Measurements from ENCODE around the gene TMC1.
"Not testable (repeated sequence)": the region's sequence is repeated elsewhere in the genome, so short reads cannot be mapped to it uniquely, and the experiment has no call there.

Gene TMC1

DNA sequence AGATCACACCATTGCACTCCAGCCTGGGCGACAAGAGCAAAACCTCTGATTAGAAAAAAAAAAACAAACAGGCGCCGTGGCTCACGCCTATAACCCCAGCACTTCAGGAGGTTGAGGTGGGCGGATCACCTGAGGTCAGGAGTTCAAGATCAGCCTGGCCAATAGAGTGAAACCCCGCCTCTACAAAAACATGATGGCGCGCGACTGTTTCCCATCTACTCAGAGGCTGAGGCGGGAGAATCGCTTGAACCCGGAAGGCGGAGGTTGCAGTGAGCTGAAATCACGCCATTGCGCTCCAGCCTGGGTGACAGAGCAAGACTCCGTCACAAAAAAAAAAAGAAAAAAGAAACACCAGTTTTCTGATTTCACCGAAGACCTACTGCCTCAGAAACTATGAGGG lies at the start of gene TMC1:
Gene TMC1 (plus strand): TSS at position 193 of the 400 bp plus-strand sequence. CDS start 127,041 bp downstream, outside the sequence.
- not testable (repeated sequence) for DNase-seq

- no peak for DNase-seq
These were observed 47.7 kb upstream of the TMC1 start for GRCh38 chr9:72473474-72474261.

DNA sequence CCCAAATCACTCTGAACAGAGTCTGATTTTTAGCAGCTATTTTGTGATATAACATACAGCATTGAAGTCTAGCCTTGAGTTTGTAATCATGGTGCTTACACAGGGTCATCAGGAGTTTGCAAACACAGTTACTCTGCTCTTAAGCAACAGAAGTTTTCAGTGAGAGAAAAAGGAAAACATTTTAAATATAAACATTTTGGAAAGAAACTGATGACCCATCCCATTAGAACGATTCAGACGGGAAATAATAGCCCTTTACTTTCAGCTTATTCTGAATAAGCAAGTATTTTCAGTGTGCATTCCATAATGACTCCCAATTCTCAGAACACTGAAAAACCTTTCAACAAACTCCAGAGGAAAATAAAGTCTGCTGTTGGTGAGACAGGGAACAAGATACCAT lies 46.7 kb upstream of the TMC1 start:
- DNase-seq, result no peak

DNA sequence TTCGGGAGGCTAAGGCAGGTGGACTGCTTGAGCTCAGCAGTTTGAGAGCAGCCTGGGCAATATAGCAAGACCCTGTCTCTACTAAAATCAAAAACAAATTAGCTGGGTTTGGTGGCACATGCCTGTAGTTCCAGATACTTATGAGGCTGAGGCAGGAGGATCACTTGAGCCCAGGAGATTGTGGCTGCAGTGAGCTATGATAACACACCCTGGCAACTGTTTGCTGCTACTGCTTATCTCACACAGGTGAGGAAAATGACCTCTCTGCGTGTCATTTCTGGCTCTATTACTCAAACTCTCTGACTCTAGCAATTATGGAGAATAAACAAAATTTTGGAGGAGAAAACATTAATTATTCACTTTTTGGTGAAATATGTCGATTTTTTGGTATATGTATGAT lies 45.3 kb upstream of the TMC1 start:
- DNase-seq, result no peak

GRCh38 chr9:72476617-72477437 lies 44.6 kb upstream of the TMC1 start:
- no peak for DNase-seq

DNA sequence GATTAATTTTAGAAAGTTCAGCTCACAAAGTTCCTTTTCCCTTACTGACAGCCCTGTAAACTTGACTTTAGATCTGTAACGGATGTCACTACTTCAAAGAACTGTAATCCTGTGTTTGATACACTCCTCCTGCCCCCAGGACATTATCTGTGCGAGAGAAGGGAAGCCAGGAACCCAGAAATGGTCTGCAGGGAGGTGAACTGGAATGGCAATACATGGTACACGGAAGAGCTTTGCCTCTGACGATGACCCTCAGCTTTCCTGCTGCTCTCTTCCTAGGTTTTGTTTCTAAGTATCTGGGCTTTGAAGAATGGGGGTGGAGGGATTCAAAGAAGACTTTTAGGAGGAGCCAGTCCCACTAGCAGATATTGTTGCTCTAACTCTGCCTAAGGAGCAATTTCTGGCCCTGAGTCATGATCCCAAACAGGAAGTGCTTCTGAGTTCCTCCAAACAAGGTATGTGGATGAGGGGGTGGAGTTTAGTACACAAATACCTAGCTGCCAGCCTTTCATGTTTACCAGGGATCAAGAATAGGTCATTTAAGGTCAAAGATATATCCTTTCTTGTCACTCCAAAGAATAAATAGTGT lies 43.4 kb upstream of the TMC1 start:
- no peak for DNase-seq

- no peak for DNase-seq
These were observed 42.4 kb upstream of the TMC1 start for GRCh38 chr9:72478966-72479365.

- DNase-seq, result not testable (repeated sequence)
These were observed 41.1 kb upstream of the TMC1 start for GRCh38 chr9:72480261-72480660.

- no peak for DNase-seq
These were observed 40.5 kb upstream of the TMC1 start for GRCh38 chr9:72480921-72481320.

DNA sequence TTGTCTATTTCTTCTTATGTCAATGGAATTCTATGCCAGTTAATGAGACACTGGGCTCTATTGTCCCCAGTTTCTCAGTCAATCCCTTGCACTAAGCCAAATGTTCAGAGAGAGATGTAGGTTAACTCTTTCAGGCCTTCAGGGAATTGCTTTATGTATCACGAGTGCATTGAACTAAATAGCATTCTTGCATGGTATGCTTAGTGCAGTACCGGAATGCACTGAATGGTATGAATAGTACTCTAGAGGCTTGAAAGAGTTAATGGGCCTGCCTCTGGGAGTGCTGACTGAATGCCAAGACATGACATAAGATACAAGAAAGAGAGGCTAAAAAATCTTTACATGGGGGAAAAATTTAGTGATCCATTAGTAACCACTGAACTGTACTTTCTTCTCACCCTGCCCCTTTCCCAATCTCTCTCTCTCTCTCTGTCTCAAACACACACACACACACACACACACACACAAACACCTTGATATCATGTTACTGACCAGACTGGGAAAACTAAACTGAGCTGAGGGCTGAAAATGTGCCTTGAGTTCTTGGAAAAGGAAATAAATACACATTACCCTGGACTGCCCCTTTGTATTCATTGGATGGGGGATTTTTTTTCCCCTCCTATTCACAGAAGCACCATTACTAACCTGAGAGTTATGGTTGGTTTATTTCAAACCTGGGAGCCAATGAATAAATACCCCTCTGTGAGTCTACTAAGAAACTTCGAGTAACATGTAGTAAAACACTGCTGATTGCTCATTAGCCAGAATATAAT lies 35.4 kb upstream of the TMC1 start:
- DNase-seq, result no peak

- DNase-seq, result no peak
These were observed 34.8 kb upstream of the TMC1 start for GRCh38 chr9:72486594-72486955.

- not testable (repeated sequence) for DNase-seq
These were observed 33.7 kb upstream of the TMC1 start for GRCh38 chr9:72487665-72488064.

DNA sequence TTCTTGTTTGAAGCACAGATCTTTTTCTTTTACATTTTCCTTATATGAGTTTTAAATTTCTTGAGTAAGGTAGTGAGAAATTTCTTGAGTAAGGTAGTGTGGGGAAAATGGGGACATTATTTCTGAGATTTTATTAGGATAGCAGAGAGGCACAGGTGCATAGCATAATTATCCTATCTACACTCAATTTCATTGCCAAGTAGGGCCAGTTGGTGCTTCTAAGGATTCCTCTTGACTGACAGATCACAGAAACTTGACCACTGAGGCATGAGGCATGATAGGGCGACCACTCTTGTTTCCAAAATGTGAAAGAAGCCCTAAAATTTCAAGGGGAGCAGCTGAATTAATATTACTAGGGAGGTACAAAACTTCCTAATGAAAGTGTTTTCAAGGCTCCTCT lies 31.4 kb upstream of the TMC1 start:
- no peak for DNase-seq

DNA sequence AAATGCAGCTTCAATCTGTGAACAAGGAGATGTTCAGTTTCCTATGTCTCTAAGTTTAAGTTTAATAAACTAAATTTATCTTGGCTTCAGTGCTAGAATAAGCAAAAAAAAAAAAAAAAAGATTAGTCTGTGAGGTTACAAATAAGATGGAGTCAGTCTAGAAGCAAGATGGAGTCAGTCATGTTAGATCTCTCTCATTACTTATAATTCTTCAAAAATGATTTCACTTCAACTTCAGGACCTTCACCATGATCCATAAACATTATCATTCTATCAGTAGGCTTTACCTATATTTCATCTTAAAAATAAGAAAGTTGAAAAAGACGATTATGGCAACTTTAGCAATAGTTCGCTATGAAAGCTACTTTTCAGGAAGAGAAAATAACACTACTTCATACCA lies 30.2 kb upstream of the TMC1 start:
- DNase-seq, result no peak

GRCh38 chr9:72494051-72494450 lies 27.4 kb upstream of the TMC1 start:
- DNase-seq, result no peak

DNA sequence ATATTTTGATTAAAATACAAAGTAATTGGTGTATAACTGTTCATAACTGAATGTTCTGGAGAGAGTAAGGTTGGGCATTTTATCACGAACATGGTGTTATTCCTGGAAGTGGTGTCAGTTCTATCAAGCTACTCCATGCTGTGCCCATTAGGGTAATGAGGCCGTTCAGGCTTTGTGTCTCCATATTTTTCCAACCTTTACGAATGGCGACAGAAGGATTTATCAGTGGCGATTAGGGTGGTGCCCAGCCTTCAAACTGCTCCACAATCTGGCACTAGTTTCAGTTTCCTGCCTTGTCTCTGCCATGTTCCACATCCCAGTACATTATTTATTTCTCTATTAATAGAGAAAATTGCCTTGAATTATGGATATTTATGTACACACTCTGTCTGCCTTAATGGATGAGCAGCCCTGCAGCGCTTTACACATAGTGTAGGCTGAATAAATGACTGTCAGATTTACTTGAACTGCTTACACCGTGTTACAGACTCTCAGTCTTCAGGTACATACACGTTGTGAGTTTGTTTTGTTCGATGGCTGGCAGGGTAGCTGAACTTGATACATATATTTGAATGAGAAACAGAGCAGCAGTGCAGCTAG lies 23.9 kb upstream of the TMC1 start:
- no peak for DNase-seq

DNA sequence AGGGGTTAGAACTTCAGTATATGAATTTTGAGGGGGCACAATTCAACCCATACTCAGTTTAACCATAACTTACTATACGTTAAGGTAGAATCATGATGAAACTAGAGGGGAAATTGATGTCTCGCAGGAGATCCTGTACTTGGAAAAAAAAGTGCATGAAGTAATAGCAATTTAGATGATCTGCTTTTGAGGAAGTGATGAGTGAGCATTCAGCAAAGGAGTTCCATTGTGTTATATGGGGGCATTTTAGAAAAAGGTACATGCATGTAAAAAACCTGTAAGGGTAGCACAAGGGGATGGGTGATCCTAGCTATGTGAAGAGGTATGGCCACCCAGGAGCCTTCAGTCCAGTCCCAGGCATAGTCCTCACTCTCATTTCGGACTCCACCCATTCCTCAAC lies 14.8 kb upstream of the TMC1 start:
- DNase-seq, result no peak

- no peak for DNase-seq
These were observed 12.4 kb upstream of the TMC1 start for GRCh38 chr9:72509053-72509452.

- DNase-seq, result no peak
These were observed 11.8 kb upstream of the TMC1 start for GRCh38 chr9:72509635-72510034.

GRCh38 chr9:72521011-72521410 lies 397 bp upstream of the TMC1 start:
- DNase-seq, result not testable (repeated sequence)

DNA sequence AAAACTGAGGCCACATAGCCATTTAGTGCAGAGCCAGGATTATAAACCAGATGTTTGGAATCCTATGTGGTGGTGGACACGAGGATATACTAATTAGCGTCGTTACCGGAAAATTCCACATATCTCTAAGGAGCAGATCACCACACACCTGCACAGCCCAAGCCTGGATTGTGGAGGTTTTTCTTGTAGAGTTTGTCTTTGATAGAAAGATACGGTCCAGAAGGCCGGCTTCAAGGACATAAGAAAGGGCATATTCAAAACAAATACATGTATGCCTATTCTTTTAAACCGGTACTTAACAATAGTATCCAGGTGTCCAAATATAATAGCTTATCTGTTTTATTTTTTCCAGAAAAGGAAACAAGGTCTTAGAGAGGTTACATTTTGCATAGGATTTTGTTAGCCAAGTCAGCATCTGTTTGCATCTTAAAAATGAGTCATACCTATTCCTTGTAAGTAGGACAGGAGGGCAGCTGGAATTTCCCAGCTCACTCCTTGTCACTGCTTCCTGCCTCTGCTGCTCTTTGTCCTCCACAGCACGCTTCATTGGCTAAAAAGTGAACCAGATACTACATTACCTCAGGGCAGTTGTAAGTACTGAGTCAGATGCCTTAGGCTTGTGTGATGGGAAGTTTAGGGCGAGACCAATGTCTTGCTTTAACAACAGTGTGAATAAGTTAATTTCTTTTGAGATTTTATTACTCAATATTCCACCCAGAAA lies 3.6 kb downstream of the TMC1 start:
- DNase-seq, result no peak

Measured in NCI-H187 treated with DMSO at 0.1 percent for 48 hours (cell line).